T-helper 22 cell (primary cell): Measurements from ENCODE around the gene FCER2.
A peak's percentile ranks its signal among the peaks of the same experiment; 100 is the strongest.

Experiments used
- DNase-seq: peaks from one replicate; pipeline ENCODE4 v3.0.0-alpha.2; 2020; ENCODE audit warnings: low read depth

Gene FCER2

GRCh38 chr19:7699417-7700401 lies 2.2 kb downstream of the FCER2 start:
- no peak for DNase-seq

DNA sequence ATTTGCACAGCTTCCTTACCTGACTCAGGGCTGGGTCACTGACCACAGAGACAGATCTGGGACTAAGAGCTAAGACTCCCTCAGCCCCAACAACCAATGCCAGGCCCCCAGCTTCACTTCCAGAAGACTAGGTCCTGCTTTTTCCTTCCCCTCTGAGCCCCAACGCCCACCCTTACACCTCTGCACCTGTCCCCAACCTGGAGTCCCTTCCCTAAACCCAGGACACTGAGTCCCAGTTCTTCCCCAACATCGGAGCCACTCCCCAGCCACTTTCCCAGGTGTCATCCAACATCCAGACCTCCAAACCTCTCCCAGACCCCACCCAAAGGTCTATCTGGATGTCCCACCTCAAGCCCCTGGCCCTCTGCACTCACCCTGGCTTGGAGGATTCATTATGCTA lies 2.9 kb downstream of the FCER2 start:
- no peak for DNase-seq

DNA sequence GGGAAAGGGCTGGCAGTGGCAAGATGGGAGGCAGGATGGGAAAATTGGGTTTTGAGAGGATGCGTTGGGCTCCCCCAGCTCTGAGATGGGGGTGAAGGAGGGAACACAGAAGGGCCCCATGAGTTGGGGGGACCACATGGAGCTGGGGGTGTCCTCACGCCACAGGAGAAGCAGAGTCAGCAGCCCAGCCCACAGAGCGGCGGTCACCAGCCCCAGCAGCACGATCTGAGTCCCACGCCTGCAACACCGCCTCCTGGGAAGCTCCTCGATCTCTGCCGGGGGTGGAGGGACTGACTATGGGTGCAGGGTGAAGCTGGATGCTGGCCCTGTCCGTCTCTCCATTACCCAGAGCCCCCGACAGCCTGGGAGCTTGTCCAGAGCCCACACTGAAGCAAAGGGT lies 3.3 kb downstream of the FCER2 start:
- DNase-seq, result no peak

- no peak for DNase-seq
Measured at GRCh38 chr19:7697721-7698287, 4.1 kb downstream of the FCER2 start.

- DNase-seq, result no peak
Measured at GRCh38 chr19:7694499-7694898, 7.4 kb downstream of the FCER2 start.

DNA sequence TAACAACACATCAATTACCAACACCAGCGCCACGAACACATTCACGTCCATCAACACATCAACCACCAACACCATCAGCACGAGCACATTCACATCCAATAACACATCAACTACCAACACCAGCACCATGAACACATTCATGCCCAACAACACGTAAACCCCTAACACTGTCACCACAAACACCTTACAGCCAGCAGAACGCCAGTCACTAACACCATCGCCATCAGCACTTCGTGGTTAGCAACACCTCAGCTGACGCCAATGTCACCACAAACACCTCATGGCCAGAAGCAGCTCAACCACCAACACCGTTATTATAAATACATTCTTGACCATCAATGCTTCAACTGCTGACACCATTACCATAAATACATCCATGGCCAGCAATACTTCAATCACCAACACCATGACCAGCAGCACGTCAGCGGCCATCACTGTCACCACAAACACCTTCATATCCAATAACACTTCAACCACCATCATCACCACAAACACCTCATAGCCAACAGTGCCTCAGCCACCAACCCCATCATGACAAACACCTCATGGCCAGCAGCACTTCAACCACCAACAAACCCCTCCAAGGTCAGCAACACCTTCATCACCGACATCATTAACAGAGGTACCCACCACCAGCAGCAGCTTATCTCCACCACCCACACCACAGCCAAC lies 9.4 kb downstream of the FCER2 start:
- DNase-seq, result no peak

DNA sequence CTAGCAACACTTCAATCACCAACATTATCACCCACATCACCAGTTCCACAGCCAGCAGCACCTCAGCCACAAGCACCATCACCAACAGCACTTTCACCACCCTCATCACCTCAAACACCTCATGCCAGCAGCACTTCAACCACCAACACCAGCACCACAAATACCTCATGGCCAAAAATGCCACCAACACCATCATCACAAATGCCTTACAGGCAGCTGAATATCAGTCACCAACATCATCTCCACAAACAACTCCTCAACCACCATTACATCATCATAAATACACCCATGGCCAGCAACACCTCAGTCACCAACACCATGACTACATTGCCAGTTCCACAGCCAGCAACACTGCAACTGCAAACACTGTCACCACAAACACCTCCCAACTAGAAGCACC lies 10.4 kb downstream of the FCER2 start:
- no peak for DNase-seq

- DNase-seq, result no peak
Measured at GRCh38 chr19:7690779-7691258, 11.1 kb downstream of the FCER2 start.

GRCh38 chr19:7689165-7689564 lies 12.8 kb downstream of the FCER2 start:
- no peak for DNase-seq

- DNase-seq, result no peak
Measured at GRCh38 chr19:7687177-7687576, 14.8 kb downstream of the FCER2 start.

DNA sequence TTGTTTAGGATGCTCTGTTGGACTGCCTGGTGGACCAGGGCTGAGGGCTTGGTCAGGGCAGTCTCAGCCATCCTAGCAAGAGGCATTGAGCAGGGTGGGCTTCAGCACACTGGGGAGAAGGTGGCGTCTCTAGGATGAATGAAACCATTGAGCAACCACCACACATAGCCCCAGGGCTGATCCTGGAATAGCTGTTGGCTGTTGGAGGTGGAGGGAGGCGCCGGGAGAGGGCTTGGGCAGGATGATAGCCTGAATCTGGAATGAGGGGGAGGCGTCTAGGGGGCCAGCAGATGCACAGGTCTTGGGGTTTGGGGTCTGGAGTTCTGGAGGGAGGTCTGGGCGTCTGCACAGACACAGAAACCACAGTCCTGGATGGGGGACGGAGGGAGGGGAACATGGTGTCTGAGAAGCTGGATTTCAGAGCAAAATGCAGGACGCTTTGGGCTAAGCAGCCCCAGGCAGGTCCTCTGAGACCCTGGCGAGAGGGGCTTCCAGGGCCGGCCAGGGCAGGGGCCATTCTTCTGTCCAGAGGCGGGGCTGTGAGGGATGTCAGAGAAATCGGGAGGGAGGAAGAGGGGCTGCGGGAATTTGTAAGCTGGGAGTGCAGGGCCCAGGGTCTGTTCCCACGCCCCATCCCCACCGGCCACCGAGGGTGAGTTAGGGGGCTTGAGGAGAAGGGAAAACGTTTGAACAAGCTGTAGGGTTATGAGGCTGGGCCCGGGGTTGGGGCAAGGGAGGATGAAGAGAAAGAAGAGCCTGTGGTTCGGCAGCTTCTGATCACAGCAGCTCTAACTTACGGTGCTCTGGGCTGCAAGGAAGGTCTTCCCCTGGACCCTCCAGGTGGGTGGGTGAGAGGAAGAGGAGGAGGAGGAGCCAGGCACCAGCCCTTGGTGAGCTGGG lies 16.1 kb downstream of the FCER2 start:
- no peak for DNase-seq

- no peak for DNase-seq
Measured at GRCh38 chr19:7682175-7682855, 19.6 kb downstream of the FCER2 start.

DNA sequence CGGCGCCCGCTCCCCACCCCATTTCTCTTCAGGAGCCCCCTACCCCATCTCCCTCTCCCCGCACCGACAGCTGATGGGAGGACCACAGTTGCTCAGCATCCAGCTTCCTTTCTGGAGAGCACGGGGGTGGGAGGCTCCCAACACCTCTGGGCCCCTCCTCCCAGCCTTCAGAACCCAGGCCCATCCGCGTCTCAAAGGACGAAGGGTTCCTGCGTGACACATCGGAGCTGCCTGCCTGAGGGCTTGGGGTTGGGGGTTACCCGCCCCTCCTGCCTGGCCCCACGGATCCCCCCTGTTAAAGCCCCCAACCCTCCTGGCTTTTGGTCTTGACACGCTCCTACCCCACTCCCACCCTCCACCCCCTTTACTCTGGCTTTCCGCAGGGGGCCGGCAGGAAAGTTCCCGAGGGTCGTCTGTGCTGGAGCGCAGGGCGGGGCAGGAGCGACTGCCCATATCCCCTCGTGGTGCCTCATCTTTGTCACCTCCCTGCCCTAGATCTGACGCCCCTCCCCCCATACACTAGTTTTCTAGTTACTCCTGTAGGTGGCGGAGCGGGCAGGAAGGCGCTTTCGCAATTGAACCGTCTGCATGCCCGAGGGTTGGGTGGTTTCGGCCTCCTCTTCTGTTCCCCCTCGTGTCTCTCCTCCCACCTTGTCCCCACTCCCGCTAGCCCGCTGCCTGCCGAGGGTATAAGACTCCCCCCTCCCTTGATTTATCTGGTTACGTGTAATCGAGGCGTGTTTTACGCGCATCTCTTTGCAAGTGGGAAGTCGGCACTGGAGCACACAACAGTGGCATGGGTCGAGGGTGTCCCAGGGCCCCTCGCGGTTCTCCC lies 20.4 kb downstream of the FCER2 start:
- peak; percentile 63 for DNase-seq

GRCh38 chr19:7680606-7681339 lies 21.2 kb downstream of the FCER2 start, which contains the start of gene TRAPPC5:
TSS of gene TRAPPC5 (plus strand) at chr19:7680833. CDS start at chr19:7682254, 1,421 bp downstream.
- DNase-seq, result peak; percentile 71

DNA sequence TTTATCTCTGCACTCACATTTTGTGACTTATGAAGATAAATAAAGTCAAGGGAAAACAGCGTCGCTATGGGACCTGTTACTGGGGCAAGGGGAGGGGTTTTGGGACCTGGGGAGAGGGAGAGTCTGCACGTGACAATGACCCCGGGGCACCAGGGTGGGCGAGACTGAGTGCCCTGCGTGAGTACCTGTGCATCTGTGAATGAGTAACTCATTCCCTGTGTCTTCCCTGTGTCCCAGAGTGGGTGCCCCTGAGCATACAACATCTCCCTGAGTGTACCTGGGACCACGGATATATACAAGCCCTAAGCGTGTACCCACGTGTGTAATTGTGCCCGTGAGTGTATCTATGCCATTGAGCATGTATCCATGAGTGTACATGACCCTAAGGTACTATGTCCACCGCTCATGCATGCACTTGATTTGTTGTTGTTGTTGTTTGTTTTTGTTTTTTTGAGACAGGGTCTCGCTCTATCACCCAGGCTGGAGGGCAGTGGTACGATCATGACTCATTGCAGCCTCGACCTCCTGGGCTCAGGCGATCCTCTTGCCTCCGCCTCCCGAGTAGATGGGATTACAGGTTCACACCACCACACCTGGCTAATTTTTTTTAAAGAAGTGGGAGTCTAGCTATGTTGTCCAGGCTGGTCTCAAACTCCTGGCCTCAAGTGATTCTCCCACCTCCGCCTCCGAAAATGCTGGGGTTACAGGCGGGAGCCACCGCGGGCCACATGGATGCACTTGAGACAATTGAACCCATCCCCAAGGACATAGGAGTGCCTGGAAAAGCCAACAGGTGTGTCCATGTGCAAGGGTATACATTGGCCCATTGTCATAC lies 21.9 kb downstream of the FCER2 start:
- DNase-seq, result no peak

DNA sequence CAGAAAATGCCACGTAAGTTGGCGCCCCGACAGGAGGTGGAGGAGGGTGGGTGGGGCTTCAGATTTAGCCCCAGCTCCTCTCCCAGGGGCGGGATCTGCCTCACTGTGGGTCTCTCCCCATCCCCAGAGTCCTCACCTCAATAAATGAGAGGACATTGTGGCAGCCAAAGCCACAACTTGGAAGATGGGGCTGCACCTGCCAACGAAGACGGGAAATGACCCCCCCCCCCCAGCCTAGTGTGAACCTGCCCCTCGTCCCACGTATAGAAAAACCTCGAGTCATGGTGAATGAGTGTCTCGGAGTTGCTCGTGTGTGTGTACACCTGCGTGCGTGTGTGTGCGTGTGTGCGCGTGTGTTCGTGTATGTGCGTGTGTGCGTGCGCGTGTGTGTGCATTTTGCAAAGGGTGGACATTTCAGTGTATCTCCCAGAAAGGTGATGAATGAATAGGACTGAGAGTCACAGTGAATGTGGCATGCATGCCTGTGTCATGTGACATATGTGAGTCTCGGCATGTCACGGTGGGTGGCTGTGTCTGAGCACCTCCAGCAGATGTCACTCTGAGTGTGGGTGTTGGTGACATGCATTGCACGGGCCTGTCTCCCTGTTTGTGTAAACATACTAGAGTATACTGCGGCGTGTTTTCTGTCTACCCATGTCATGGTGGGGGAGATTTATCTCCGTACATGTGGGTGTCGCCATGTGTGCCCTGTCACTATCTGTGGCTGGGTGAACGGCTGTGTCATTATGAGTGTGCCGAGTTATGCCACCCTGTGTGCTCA lies 22.8 kb downstream of the FCER2 start:
- peak; percentile 61 for DNase-seq

- no peak for DNase-seq
Measured at GRCh38 chr19:7677669-7678311, 24.1 kb downstream of the FCER2 start.
